Activated T-cell treated with anti-CD3 and anti-CD28 coated beads, Interleukin-2, amount 50 U/mL, for 1 hour (primary cell): Measurements from ENCODE around the gene NCBP2.
"Not testable (repeated sequence)": the region's sequence is repeated elsewhere in the genome, so short reads cannot be mapped to it uniquely, and the experiment has no call there.

Experiments
- DNase-seq: peaks from one replicate; pipeline ENCODE4 v3.0.0-alpha.2; 2020

The NCBP2 gene

GRCh38 chr3:196967412-196968232, 25.3 kb upstream of the NCBP2 start:
- DNase-seq, result no peak

GRCh38 chr3:196966526-196967401, 24.4 kb upstream of the NCBP2 start:
- no peak for DNase-seq

GRCh38 chr3:196965804-196966173, 23.5 kb upstream of the NCBP2 start:
- no peak for DNase-seq

GRCh38 chr3:196965112-196965803, 22.9 kb upstream of the NCBP2 start:
- DNase-seq, result no peak

GRCh38 chr3:196963631-196963953, 21.3 kb upstream of the NCBP2 start:
- DNase-seq, result no peak

GRCh38 chr3:196962930-196963630, 20.8 kb upstream of the NCBP2 start:
- no peak for DNase-seq

GRCh38 chr3:196962108-196962929, 20.0 kb upstream of the NCBP2 start:
- no peak for DNase-seq

- no peak for DNase-seq
These were observed 12.5 kb upstream of the NCBP2 start for GRCh38 chr3:196954832-196955231.

- no peak for DNase-seq
These were observed 9.0 kb upstream of the NCBP2 start for GRCh38 chr3:196951371-196951770.

GRCh38 chr3:196949750-196950149, 7.4 kb upstream of the NCBP2 start:
- DNase-seq, result no peak

- no peak for DNase-seq
These were observed 6.9 kb upstream of the NCBP2 start for GRCh38 chr3:196949285-196949619.

GRCh38 chr3:196948442-196949284, 6.3 kb upstream of the NCBP2 start:
- DNase-seq, result no peak

- DNase-seq, result no peak
These were observed 5.6 kb upstream of the NCBP2 start for GRCh38 chr3:196947860-196948441.

GRCh38 chr3:196947136-196947859, 5.0 kb upstream of the NCBP2 start:
- DNase-seq, result no peak

GRCh38 chr3:196944037-196944790, 1.9 kb upstream of the NCBP2 start:
- not testable (repeated sequence) for DNase-seq

GRCh38 chr3:196942915-196943277, 568 bp upstream of the NCBP2 start:
- no peak for DNase-seq

- no peak for DNase-seq
These were observed 551 bp downstream of the NCBP2 start for GRCh38 chr3:196941729-196942225.

- DNase-seq, result no peak
These were observed 3.8 kb downstream of the NCBP2 start for GRCh38 chr3:196938576-196938975.

- DNase-seq, result no peak
These were observed 4.2 kb downstream of the NCBP2 start for GRCh38 chr3:196938124-196938523.
